ENCODE results near the gene ATF7IP. TPM values are rescaled to one million over a fixed set of nuclear protein-coding genes. Genes with fewer than 3 reads are reported as not detected.

ATF7IP gene
- total RNA-seq, 4 donors from 2014 or later = 32.2 to 159 (median 85.3) TPM

- intact Hi-C loops (cut with DNase I; ENCODE audit: low total_unique reads) (no loop called here), in situ Hi-C loops (cut with MboI; ENCODE audit: low pct_ligation_motif_present in 1 of 4, low pct_unique_long_range_greater_than_20kb in 1 of 4, low sequenced_read_pairs in 3 of 4) (no loop called here)
- WGBS, 2 donors (ENCODE audit: low coverage in 1 of 2) = 0 to 5% methylated on average over 1 to 2 of the region's 2 CpGs
- Histone ChIP-seq H3K4me3 (peak overlapping the region in 2 of 4 donors; percentile 12 to 35), H3K4me1 (peaks cover 5 to 42% (median 20%) of the 10 kb centered on the region in 4 donors), H3K27ac (peak overlapping the region; percentile 49 to 80 (median 69)), H3K36me3 (peaks cover 0 to under 1% (median 0%) of the 10 kb centered on the region in 4 donors), H3K9me3 (peaks cover 6 to 9% of the 10 kb centered on the region in 2 donors), H3K27me3 (no peaks in the 10 kb centered on the region)
- DNase-seq = peak; percentile 54
- TF ChIP-seq POLR2A (IDR thresholded peaks at IDR 0.05) (no peak), POLR2AphosphoS5 (IDR thresholded peaks at IDR 0.05) (peak; percentile 14 to 31 (median 30)), CTCF (IDR thresholded peaks at IDR 0.05) (peak in 2 of 5 experiments; percentile 11 to 16), EP300 (IDR thresholded peaks at IDR 0.05; ENCODE audit: low read depth) (no peak)
These were observed 19.5 kb downstream of the ATF7IP start for GRCh38 chr12:14384783-14385638.

- in situ Hi-C loops (cut with MboI; ENCODE audit: low pct_ligation_motif_present in 1 of 4, low pct_unique_long_range_greater_than_20kb in 1 of 4, low sequenced_read_pairs in 3 of 4) = no loop called here
- Histone ChIP-seq H3K4me1 (peaks cover 5 to 40% (median 20%) of the 10 kb centered on the region in 4 donors), H3K4me3 (no peak overlapping the region), H3K9me3 (no peaks in the 10 kb centered on the region), H3K27me3 (no peaks in the 10 kb centered on the region), H3K36me3 (no peaks in the 10 kb centered on the region), H3K27ac (peak overlapping the region in 2 of 4 donors; percentile 41 to 74)
- WGBS, 2 donors (ENCODE audit: low coverage in 1 of 2) = 54 to 86% methylated on average over 3 of the region's 3 CpGs
- DNase-seq = no peak
- TF ChIP-seq POLR2AphosphoS5 (IDR thresholded peaks at IDR 0.05) = no peak
- no peak for TF ChIP-seq POLR2A (IDR thresholded peaks at IDR 0.05)
- no peak for TF ChIP-seq CTCF (IDR thresholded peaks at IDR 0.05)
- TF ChIP-seq EP300 (IDR thresholded peaks at IDR 0.05; ENCODE audit: low read depth) = no peak
- intact Hi-C loops (cut with DNase I; ENCODE audit: low total_unique reads) = no loop called here
These were observed 21.9 kb downstream of the ATF7IP start for GRCh38 chr12:14387219-14387871.

GRCh38 chr12:14390449-14390848 lies 25.0 kb downstream of the ATF7IP start:
- in situ Hi-C loops (cut with MboI; ENCODE audit: low pct_ligation_motif_present in 1 of 4, low pct_unique_long_range_greater_than_20kb in 1 of 4, low sequenced_read_pairs in 3 of 4) = no loop called here
- H3K4me3 ChIP-seq = no peak overlapping the region
- no peak for DNase-seq
- WGBS, 2 donors (ENCODE audit: low coverage in 1 of 2) = 85 to 88% methylated on average over 3 of the region's 3 CpGs
- H3K27me3 ChIP-seq = no peaks in the 10 kb centered on the region
- intact Hi-C loops (cut with DNase I; ENCODE audit: low total_unique reads) = no loop called here
- H3K36me3 ChIP-seq = no peaks in the 10 kb centered on the region
- H3K9me3 ChIP-seq = no peaks in the 10 kb centered on the region
- peak overlapping the region in 2 of 4 donors; percentile 32 to 53 for H3K27ac ChIP-seq
- H3K4me1 ChIP-seq = peaks cover 0 to 38% (median 24%) of the 10 kb centered on the region in 4 donors
- TF ChIP-seq POLR2A (IDR thresholded peaks at IDR 0.05) (no peak), CTCF (IDR thresholded peaks at IDR 0.05) (no peak), EP300 (IDR thresholded peaks at IDR 0.05; ENCODE audit: low read depth) (no peak), POLR2AphosphoS5 (IDR thresholded peaks at IDR 0.05) (no peak)

- no peaks in the 10 kb centered on the region for H3K27me3 ChIP-seq
- in situ Hi-C loops (cut with MboI; ENCODE audit: low pct_ligation_motif_present in 1 of 4, low pct_unique_long_range_greater_than_20kb in 1 of 4, low sequenced_read_pairs in 3 of 4) = no loop called here
These were observed 25.5 kb downstream of the ATF7IP start for GRCh38 chr12:14390870-14391530.

More at GRCh38 chr12:14390870-14391530, 25.5 kb downstream of the ATF7IP start:
- Histone ChIP-seq H3K4me3 (no peak overlapping the region), H3K36me3 (no peaks in the 10 kb centered on the region), H3K27ac (peak overlapping the region in 3 of 4 donors; percentile 21 to 53 (median 32)), H3K9me3 (no peaks in the 10 kb centered on the region), H3K4me1 (peaks cover 0 to 38% (median 22%) of the 10 kb centered on the region in 4 donors)
- no peak for DNase-seq
- 31 to 33% methylated on average over 3 of the region's 3 CpGs for WGBS, 2 donors (ENCODE audit: low coverage in 1 of 2)
- intact Hi-C loops (cut with DNase I; ENCODE audit: low total_unique reads) = no loop called here
- TF ChIP-seq CTCF (IDR thresholded peaks at IDR 0.05) (no peak), POLR2AphosphoS5 (IDR thresholded peaks at IDR 0.05) (no peak), POLR2A (IDR thresholded peaks at IDR 0.05) (no peak), EP300 (IDR thresholded peaks at IDR 0.05; ENCODE audit: low read depth) (no peak)

Data from transverse colon (tissue), 4 donors.